HPDE6-E6E7 (cell line): Measurements from ENCODE around the gene C16orf82.

ENCODE experiments used
- DNase-seq: peaks from one replicate; pipeline ENCODE4 v3.0.0; 2011; ENCODE audit warnings: missing footprints; ENCODE audit errors: extremely low spot score

Gene C16orf82

DNA sequence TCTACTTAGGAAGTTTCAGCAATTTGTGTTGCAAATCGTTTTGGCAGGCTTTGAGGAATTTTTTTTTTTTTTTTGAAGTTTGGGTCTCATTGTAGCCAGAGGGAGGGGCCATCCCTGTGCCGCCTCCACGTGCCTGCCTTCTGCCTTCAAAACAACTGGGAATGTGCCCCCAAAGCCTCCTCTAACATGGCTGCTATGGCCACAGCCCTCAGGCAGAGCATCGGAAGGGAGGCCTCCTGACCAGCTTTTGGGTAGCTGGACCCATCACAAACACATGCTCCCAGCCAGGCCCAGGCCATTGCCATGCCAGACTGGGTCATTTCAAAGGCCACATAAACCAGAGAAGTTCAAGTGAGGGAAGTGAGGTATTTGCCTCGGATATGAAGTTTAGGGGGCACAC, 21.5 kb downstream of the C16orf82 start:
- DNase-seq = no peak

DNA sequence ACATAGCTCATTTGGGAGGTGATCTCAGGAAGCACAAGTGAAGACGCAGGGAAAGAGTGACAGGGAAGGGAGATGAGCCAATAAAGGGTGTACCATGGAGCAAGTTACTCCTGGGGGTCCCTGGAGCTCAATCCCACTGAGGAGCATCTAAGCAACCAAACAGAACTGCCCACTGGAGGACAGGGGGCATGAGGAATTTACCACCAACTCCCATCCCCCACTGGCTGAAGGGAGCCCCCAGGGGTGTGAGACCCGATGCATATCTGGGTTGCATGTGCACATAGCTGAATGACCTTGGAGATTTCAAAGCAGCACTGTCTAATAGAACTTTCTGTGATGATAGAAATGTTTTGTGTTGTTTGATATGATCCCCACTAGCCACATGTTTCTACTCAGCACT, 29.6 kb downstream of the C16orf82 start:
- no peak for DNase-seq

DNA sequence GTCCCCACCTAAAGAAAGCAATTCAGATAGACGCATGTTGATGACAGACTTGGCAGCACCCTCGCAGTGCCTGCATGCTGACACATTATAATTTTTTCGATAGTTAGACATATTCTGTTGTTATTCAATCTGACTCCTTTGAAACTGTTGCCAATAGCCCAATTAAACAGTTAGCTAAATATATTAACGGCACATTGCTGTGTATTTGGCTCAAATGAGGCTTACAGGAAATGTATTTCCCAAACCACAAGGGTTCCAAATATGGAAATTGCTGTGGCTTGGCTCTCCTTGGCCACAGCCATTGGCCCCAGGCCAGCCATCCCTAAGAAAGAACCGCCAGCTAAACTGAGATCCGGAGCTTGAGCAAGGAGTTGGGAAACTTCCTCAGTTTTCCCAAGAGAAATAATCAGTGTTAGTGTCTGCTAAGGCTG, 31.1 kb downstream of the C16orf82 start:
- DNase-seq = no peak

DNA sequence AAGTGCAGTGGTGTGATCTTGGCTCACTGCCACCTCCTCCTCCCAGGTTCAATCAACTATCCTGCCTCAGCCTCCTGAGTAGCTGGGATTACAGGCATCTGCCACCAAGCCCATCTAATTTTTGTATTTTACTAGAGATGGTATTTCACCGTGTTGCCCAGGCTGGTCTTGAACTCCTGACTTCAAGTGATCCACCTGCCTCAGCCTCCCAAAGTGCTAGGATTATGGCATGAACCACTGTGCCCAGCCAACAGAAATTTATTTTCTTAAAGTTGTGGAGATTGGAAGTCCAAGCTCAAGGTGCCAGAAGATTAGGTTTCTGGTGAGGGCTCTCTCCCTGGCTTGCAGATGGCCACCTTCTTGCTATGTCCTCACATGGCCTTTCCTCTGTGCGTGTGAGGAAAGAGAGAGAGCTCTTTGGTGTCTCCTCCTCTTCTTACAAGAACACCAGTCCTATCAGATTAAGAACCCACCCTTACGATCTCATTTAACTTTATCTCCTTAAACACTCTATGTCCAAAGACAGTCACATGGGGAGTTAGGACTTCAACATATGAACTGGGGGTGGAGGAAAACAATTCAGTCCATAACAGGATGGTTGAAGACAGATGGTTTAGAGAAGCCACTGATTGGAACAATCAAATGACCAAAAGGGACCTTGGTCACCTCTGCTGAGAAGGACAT, 31.8 kb downstream of the C16orf82 start:
- no peak for DNase-seq

DNA sequence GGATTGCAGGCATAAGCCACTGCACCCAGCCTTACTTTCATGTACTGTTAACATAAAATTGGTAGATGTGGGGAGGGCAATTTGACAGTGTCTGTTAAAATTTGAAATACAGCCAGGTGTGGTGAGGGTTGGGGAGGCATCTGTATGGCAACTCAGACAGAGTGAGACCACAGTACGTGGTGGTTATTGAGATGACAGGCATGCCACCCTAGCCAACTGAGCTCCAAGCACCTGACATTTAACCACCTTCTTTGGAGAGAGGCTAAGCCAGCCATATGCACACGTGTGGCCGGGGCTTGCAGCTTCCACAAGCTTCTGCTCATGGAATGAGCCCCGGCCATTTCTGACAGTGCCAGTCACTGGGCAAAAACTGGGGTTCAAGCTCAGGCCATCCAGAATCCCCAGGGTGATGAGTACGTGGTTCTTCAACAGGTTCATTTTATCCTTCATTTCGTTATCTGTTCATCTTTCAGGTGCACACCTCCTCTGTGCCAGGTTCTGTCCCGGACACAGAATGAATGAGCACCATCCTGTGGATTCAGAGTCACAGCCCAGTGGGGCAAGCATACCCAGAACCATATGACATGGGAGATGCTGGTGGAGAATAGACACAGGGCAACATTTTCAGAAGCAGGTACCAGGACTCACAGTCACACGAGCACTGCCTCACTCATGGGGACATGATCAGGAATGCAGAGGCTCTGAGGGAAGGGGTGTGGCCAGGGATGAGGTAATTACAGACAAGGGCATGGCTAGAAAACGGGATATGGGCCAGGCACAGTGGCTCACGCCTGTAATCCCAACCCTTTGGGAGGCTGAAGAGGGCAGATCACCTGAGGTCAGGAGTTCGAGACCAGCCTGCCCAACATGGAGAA, 36.2 kb downstream of the C16orf82 start:
- DNase-seq = no peak

DNA sequence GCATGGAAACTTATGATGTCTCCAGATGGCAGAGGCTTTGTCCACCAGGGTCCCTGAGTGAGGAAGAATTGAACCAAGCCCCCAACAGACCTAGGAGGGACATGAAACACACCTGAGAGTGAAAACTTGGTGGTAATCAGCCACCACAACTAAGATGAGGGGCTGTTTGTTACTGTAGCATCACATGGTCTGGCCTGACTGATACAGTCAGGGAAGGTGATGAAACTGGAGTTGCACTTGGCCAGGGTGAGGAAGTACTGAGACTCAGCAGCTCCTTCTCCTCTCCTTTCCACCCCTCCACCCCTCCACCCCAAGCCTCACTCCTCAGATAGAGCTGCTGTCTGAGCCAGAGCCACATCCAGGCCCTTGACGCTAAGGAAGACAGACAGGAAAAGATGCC, 37.2 kb downstream of the C16orf82 start:
- DNase-seq = no peak

DNA sequence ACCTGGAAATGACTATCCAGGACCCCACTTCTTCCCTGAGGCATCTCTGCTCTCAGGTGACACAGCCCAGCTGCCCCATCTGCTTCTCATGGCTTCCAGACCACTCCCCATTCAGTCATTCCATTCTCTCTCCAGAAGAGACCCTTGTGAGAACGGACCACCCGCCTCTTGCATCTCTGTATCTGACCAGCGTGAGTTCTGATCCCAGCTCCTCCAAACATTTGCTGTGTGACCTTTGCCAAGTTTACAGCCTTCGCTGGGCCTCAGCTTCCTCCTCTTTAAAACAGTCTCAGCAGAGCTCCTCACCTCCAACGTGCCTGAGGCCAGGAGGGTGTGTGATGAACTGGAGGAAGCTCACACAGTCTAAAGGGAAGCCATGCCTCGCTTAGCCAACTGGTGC, 39.6 kb downstream of the C16orf82 start:
- DNase-seq = no peak

DNA sequence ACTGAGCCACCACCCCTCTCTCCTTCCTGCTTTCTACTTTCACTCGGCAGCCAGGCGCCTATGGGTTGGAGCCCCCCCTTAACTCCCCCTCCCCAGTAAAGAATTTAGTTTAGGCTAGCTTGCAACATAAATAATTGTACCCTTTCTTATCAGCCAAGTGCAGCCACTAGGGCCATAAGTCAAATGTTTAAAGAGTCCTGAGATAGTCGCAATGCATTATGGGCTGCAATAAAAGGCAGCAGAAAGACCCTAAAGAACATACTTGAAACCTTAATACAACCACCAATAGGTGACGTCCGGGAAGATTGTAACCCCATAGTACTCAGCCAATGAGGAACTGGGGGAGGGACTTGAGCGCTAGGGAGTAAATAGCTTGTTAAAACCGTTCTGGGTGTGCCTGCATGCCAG, 40.5 kb downstream of the C16orf82 start:
- DNase-seq = no peak

DNA sequence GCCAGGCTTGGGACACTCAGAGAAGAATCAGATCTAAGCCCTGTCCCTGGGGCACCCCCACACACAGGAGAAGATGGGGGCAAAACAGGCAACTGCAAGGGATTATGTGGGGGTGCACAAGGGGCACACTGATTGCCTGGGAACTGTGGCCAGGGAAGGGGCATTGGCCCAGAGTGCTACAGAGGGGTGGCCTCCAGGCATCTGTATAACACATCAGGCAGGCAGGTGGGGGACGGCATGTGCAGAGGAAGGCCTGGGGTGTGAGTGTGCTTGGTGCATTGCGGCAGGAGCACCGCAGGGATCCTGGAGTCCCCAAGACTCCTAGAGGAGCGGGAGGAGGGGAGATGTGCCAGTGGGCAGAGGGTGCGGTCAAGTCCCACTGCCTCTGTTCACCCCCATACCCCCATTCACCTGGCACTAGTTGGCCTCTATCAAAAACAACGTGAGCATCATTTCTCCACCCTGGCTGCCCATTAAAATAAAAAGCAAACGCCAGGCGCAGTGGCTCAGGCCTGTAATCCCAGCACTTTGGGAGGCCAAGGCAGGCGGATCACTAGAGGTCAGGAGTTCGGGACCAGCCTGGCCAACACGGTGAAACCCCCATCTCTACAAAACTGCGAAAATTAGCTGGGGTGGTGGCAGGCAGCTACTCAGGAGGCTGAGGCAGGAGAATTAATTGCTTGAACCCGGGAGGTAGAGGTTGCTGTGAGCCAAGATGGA, 41.5 kb downstream of the C16orf82 start:
- DNase-seq = no peak

DNA sequence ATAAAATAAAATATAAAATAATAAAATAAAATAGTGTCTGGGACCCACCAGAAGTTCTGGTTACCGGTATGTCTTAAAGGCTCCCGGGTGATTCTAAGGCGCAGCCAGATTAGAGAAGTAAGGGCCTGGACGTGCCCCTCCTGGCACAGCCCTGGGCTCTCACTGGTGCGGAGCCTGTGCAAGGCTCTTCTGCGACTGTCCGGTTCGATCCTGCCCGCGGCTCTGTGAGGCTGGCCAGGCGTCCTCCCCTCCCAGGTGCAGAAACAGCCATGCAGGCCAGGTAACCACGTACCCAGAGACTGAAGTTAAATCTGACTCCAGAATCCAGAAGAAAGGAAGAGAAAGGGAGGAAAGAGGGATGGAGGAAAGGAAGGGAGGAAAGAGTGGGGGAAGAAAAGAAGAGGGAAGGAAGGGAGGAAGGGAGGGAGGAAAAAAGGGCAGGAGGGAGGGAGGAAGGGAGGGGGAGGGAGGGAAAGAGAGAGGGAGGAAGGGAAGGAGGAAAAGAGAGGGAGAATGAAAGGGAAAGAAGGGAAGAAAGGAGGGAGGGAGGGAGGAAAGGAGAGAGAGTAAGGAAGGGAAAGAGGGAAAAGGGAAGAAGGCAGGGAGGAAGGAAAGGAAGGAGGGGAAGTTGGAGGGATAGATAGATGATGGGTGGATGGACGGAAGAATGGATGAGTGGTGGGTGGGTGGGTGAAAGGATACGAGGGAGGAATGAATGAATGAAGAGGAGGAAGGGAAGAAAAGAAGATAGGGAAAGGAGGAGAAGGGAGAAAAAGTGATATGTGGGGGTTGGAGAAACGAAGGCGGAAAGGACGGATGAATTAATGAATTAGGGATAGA, 42.3 kb downstream of the C16orf82 start:
- no peak for DNase-seq

DNA sequence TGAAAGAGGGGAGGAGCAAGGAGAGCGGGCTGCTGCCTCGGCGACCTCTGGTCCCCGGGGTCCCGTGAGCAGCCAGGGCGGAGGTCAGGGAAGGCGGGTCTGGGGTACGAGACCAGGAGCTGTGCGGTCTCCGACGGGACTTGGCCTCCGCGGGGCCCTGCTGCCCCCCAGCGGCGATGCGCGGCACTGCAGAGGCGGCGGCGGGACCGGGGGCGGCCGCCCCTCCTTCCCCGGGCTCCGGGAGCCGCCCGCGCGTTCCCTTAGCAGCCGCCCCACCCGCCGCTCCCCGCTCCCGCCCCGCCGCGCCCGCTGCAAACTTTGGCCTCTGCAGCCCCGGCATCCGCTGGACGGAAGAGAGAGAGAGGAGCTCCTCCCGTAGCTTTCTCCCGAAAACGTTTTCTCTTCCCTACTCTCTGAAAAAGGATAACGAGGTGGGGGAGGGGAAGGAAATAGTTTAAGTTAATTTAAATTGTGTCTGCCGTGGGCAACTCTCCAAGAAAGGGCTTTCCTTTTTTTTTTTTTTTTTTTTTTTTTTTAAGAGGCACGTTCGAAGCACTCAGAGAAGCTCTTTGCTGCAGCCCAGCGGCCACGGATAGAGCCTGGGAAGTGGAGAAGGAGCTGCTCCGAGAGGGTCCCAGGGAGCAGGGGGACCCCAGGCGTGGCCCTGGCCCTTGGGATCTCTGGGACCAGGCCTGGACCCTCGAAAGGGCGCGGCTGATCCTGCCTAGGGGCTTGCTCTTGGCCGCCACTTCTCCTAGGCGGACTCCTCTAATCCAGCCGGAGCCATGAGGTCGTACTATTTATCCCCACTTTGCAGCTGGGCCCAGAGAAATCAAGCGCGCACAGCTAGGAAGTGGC, 43.2 kb downstream of the C16orf82 start:
- DNase-seq = peak; percentile 52

DNA sequence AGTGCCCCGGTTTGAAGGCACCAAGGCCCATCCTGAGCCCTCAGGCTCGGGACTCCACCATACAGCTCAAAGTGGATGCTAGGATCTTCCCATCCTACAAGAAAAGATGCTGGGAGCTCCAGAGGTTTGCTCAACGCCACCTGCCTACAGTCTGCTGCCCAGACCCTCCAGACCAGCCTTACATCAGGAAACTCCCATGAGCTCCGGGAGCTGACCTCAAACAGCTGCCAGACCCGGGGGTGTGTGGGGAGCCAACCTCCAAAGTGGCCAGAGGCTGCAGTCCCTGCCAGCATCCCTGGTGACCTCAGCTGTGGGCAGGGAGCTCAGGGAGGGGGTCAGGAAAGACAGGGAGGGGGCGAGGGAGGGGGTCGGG, 43.8 kb downstream of the C16orf82 start:
- no peak for DNase-seq

DNA sequence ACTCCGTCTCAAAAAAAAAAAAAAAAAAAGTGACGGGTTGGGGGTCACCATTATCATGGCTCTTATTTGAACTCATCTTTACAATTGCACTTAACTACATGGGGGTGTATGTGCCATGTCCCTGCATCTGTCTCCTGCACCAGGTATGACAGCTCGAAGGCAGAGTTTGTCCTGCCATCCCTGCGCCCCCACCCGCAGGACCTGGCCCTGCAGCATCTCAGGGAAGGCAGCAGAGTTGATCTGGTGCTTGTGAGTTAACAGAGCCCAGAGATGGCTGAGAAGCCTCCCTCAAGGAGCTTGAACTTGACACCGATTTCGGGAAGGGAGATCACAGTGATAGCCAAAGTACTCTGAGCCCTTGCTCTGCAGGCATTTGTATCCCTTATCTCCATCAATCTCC, 44.8 kb downstream of the C16orf82 start:
- no peak for DNase-seq

DNA sequence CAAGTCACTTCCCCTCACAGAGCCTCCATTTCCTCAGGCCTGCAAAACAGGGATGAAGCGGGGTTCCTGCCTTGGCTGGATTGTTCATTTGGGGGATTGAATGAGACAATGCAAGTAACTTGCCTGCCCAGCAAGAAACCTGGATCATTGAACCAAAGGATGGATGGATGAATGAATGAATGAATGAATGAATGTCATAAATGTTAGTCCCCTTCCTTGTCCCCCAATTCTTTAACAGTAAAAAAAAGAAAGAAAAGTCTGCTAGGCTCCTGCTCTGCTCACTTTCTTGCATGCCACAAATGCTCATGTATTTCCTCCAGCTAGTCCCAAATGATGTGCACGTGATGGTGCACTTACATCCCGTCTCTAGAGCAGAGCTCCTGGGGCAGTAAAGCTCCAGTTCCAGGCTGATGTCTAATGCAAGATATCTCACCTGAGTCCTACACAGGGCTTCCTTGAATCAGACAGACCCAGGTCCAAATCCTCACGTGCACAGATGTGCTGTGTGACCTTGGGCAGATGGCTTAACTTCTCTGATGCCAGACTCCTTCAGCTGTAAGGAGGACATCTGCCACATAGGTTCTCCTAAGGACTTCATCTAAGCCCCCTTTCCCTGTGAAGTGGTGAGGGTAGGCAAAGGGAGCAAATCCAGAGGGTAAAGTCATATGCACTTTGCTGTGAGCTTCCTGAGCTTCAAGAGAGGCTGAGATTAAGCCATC, 45.5 kb downstream of the C16orf82 start:
- no peak for DNase-seq

DNA sequence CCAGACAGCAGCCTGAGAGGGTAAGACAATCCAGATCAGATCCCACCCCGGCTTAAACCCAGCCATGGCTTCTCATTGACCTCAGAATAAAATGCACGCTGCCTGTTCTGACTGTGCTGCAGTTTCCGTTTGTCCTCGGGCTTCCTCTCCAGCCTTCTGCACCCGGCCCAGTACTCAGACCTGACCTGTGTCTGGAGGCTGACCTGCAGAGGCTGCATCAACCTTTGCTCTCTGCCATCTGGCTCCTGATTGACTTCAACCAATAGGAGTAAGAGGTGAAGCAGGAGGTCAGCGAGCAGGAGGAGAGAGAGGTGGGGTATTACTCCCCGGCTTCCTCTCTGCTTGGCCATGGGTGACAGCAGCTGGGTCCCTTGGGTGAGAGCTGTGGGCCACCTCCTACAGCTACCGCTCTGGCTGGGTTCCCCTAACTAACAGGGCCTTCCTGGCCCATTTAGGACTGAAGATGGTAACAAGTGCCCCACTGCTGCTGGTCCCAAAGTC, 46.7 kb downstream of the C16orf82 start:
- no peak for DNase-seq

DNA sequence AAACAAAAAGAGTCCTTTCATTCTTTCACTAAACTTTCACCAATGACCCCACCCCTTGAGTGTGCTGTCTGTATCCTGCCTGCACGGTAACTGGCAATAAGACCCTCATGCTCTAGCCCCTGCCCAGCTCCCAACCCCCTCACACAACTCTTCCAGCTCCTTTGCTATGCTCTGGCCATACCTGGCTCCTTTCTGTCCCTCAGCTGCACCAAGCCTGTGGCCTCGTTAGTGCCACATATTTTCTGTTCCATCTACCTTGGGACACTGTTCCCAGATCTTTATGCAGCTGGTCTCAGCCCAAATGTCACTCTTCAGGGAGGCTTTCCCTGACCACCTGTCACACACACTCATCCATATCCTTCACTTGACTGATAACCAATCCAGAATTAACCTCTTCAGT, 47.3 kb downstream of the C16orf82 start:
- no peak for DNase-seq

DNA sequence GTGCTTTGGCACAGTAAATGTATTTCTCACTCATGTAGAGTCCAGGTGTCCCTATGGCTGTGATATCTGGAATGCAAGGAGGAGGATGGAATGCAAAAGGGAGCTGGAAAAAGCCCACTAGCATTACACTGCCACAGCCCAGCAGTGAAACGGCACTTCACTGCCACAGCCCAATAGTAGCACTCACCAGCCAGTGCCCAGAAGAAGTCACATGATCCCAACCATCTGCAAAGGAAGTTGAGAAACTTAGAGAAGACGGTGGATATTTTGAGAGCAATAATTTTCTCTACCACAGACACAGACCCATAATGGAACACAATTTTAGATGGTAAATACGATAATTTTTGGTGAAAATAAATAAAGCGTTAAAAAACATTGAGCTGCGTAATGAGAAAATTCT, 51.8 kb downstream of the C16orf82 start:
- DNase-seq = no peak
